Measurements from ENCODE around the gene GARNL3.

DNA sequence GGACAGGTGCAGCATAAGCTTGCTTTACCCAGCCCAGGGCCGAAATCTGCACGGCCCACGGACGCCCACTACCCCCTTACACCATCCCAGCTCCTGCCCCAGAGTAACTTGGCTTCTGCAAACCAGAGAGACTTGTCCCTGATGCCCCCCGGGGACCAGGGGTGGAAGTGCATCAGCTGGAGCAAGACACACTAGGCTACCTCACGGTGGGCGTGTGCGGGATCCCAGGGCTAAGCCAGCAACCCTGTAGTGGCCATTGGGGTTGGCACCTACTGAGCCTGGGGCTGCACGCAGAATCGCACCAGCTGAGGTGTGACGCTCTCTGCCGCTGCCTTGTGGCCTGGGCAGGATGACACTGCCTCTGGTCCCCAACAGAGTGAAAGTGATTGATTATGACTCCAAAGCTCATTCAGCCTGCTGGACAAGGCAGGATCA lies 153.5 kb downstream of the GARNL3 start:
- no peak for TF ChIP-seq POLR2A (IDR thresholded peaks at IDR 0.05)
- TF ChIP-seq, protein P1, sequence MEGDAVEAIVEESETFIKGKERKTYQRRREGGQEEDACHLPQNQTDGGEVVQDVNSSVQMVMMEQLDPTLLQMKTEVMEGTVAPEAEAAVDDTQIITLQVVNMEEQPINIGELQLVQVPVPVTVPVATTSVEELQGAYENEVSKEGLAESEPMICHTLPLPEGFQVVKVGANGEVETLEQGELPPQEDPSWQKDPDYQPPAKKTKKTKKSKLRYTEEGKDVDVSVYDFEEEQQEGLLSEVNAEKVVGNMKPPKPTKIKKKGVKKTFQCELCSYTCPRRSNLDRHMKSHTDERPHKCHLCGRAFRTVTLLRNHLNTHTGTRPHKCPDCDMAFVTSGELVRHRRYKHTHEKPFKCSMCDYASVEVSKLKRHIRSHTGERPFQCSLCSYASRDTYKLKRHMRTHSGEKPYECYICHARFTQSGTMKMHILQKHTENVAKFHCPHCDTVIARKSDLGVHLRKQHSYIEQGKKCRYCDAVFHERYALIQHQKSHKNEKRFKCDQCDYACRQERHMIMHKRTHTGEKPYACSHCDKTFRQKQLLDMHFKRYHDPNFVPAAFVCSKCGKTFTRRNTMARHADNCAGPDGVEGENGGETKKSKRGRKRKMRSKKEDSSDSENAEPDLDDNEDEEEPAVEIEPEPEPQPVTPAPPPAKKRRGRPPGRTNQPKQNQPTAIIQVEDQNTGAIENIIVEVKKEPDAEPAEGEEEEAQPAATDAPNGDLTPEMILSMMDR (IDR thresholded peaks at IDR 0.05) = no peak
